ENCODE results near the gene VAT1L.

The VAT1L gene

GRCh38 chr16:77898671-77899211 is 110.4 kb downstream of the VAT1L start:
- Histone ChIP-seq H4K20me1 (ENCODE audit: insufficient read depth, low read length) (no peaks in the 10 kb centered on the region), H3K4me1 (ENCODE audit: low read length) (no peaks in the 10 kb centered on the region), H3K27ac (ENCODE audit: low read length) (no peak overlapping the region), H3K4me3 (ENCODE audit: low read length) (no peak overlapping the region), H3K9ac (ENCODE audit: low read length) (no peak overlapping the region), H3K4me2 (ENCODE audit: low read depth, low read length) (no peak overlapping the region), H3K79me2 (ENCODE audit: low read length) (no peaks in the 10 kb centered on the region), H3F3A (ENCODE audit: insufficient read depth, low read length) (no peaks in the 10 kb centered on the region), H3K9me3 (replicated peaks; ENCODE audit: insufficient read depth, low read length) (no peaks in the 10 kb centered on the region), H3K27me3 (replicated peaks; ENCODE audit: insufficient read depth, low read length) (no peaks in the 10 kb centered on the region), H3K9me2 (replicated peaks; ENCODE audit: insufficient read depth, low read length) (no peaks in the 10 kb centered on the region), H3K36me3 (replicated peaks; ENCODE audit: insufficient read depth, low read length) (no peaks in the 10 kb centered on the region), H2AFZ (ENCODE audit: low read length) (no peak overlapping the region)
- DNase-seq: no peak
- TF ChIP-seq CTCF (IDR thresholded peaks at IDR 0.05; ENCODE audit: low read length): no peak
- TF ChIP-seq EZH2phosphoT487 (IDR thresholded peaks at IDR 0.05; ENCODE audit: low read length): no peak
- TF ChIP-seq EZH2 (optimal IDR thresholded peaks at IDR 0.05; ENCODE audit: low read depth, low read length): no peak

- Histone ChIP-seq H3K36me3 (replicated peaks; ENCODE audit: insufficient read depth, low read length) (no peaks in the 10 kb centered on the region), H4K20me1 (ENCODE audit: insufficient read depth, low read length) (no peaks in the 10 kb centered on the region), H3K9me3 (replicated peaks; ENCODE audit: insufficient read depth, low read length) (no peaks in the 10 kb centered on the region), H3K4me3 (ENCODE audit: low read length) (no peak overlapping the region), H3K9ac (ENCODE audit: low read length) (no peak overlapping the region), H3K79me2 (ENCODE audit: low read length) (no peaks in the 10 kb centered on the region), H3K27me3 (replicated peaks; ENCODE audit: insufficient read depth, low read length) (no peaks in the 10 kb centered on the region), H3K4me1 (ENCODE audit: low read length) (no peaks in the 10 kb centered on the region), H3K9me2 (replicated peaks; ENCODE audit: insufficient read depth, low read length) (no peaks in the 10 kb centered on the region), H3F3A (ENCODE audit: insufficient read depth, low read length) (no peaks in the 10 kb centered on the region), H3K27ac (ENCODE audit: low read length) (no peak overlapping the region), H3K4me2 (ENCODE audit: low read depth, low read length) (no peak overlapping the region), H2AFZ (ENCODE audit: low read length) (no peak overlapping the region)
- DNase-seq: no peak
- no peak for TF ChIP-seq EZH2phosphoT487 (IDR thresholded peaks at IDR 0.05; ENCODE audit: low read length)
- TF ChIP-seq EZH2 (optimal IDR thresholded peaks at IDR 0.05; ENCODE audit: low read depth, low read length): no peak
- no peak for TF ChIP-seq CTCF (IDR thresholded peaks at IDR 0.05; ENCODE audit: low read length)
Observed at GRCh38 chr16:77899416-77899815, 111.1 kb downstream of the VAT1L start.

GRCh38 chr16:77905374-77905920 is 117.1 kb downstream of the VAT1L start:
- Histone ChIP-seq H3K4me2 (ENCODE audit: low read depth, low read length) (no peak overlapping the region), H3K36me3 (replicated peaks; ENCODE audit: insufficient read depth, low read length) (no peaks in the 10 kb centered on the region)
- no peak for DNase-seq

GRCh38 chr16:77910021-77910420 is 121.7 kb downstream of the VAT1L start:
- Histone ChIP-seq H3K4me2 (ENCODE audit: low read depth, low read length) (no peak overlapping the region), H3K36me3 (replicated peaks; ENCODE audit: insufficient read depth, low read length) (no peaks in the 10 kb centered on the region), H3F3A (ENCODE audit: insufficient read depth, low read length) (no peaks in the 10 kb centered on the region), H3K27ac (ENCODE audit: low read length) (no peak overlapping the region), H2AFZ (ENCODE audit: low read length) (no peak overlapping the region), H3K27me3 (replicated peaks; ENCODE audit: insufficient read depth, low read length) (no peaks in the 10 kb centered on the region), H3K9ac (ENCODE audit: low read length) (no peak overlapping the region), H3K79me2 (ENCODE audit: low read length) (no peaks in the 10 kb centered on the region), H3K9me3 (replicated peaks; ENCODE audit: insufficient read depth, low read length) (no peaks in the 10 kb centered on the region), H3K4me3 (ENCODE audit: low read length) (no peak overlapping the region), H3K4me1 (ENCODE audit: low read length) (no peaks in the 10 kb centered on the region), H3K9me2 (replicated peaks; ENCODE audit: insufficient read depth, low read length) (no peaks in the 10 kb centered on the region), H4K20me1 (ENCODE audit: insufficient read depth, low read length) (no peaks in the 10 kb centered on the region)
- DNase-seq: no peak
- no peak for TF ChIP-seq EZH2 (optimal IDR thresholded peaks at IDR 0.05; ENCODE audit: low read depth, low read length)
- no peak for TF ChIP-seq CTCF (IDR thresholded peaks at IDR 0.05; ENCODE audit: low read length)
- no peak for TF ChIP-seq EZH2phosphoT487 (IDR thresholded peaks at IDR 0.05; ENCODE audit: low read length)

More at GRCh38 chr16:77905374-77905920, 117.1 kb downstream of the VAT1L start:
- no peaks in the 10 kb centered on the region for H3K79me2 ChIP-seq (ENCODE audit: low read length)
- H2AFZ ChIP-seq (ENCODE audit: low read length): no peak overlapping the region
- H3K9me3 ChIP-seq (replicated peaks; ENCODE audit: insufficient read depth, low read length): no peaks in the 10 kb centered on the region
- H3K4me3 ChIP-seq (ENCODE audit: low read length): no peak overlapping the region
- H4K20me1 ChIP-seq (ENCODE audit: insufficient read depth, low read length): no peaks in the 10 kb centered on the region
- H3K27ac ChIP-seq (ENCODE audit: low read length): no peak overlapping the region
- TF ChIP-seq EZH2 (optimal IDR thresholded peaks at IDR 0.05; ENCODE audit: low read depth, low read length): no peak
- H3K9ac ChIP-seq (ENCODE audit: low read length): no peak overlapping the region
- H3K9me2 ChIP-seq (replicated peaks; ENCODE audit: insufficient read depth, low read length): no peaks in the 10 kb centered on the region
- no peaks in the 10 kb centered on the region for H3K4me1 ChIP-seq (ENCODE audit: low read length)
- H3F3A ChIP-seq (ENCODE audit: insufficient read depth, low read length): no peaks in the 10 kb centered on the region
- H3K27me3 ChIP-seq (replicated peaks; ENCODE audit: insufficient read depth, low read length): no peaks in the 10 kb centered on the region
